H1 (cell line): ENCODE results near the gene DMGDH. TPM values are rescaled to one million over a fixed set of nuclear protein-coding genes. Genes with fewer than 3 reads are reported as not detected.

Experiments used
- CHD2 ChIP-seq: IDR thresholded peaks from 2 replicates; pipeline ENCODE4 v1.6.1; 2012; ENCODE audit warnings: low read length, improper control_type of control experiment
- RXRA ChIP-seq: IDR thresholded peaks from 2 replicates; pipeline ENCODE4 v1.6.1; 2011; ENCODE audit warnings: low read depth, mild to moderate bottlenecking, low read length, moderate library complexity; ENCODE audit not compliant: insufficient read depth
- SP2 ChIP-seq: IDR thresholded peaks from 2 replicates; pipeline ENCODE4 v1.6.1; 2012; ENCODE audit warnings: mild to moderate bottlenecking, low read length, inconsistent platforms
- polyA plus RNA-seq, 7 experiments: library from polyadenylated mRNA; depleted of rRNA in 3 of 7; stranded (reverse) in 5 of 7; unstranded in 2 of 7; fragments of >200 nt in 5 of 7; fragments of 200-250 nt in 2 of 7; gene quantifications; 1 replicate in 5 of 7; 2 replicates in 1 of 7; 4 replicates in 1 of 7; pipeline versions ENCODE4 v1.2.1 to v1.2.3, GENCODE V29; 2011 to 2013; ENCODE audit warnings: missing spikeins in 2 of 7, mixed read lengths in 2 of 7
- total RNA-seq: library from RNA; stranded (reverse); fragmentation: NEBNext Ultra II Directional; extraction: Animal tissue kit (Norgen Biotek cat#: 25700); gene quantifications from 2 replicates; pipeline ENCODE4 v1.2.1, GENCODE V29; 2021

The DMGDH gene
- total and polyA plus RNA-seq, 2 of the 8 experiments (the other 6 are each of a cell fraction or from before 2014, with no cell fraction given) = 0.15 TPM; not detected in 1

DNA sequence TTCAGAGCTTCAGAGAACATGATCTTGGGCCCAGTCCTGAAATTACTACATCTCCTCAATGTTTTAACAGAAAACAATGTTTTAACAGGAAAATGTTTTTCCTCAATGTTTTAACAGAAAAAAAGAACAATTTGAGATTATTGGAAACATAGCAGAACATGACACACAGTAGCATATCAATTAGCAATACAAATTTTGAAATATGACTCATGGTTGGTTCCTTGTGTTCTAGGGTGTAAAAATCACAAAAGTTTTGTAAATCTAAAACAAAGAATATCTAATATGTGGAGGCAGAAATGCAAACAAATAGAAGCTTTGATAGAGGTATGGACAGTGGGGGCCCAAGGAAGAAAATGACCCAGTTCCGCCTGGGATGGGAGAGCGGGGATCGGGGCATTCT, 61.6 kb downstream of the DMGDH start (continued):
- TF ChIP-seq SP2 = no peak
- no peak for TF ChIP-seq RXRA
- TF ChIP-seq CHD2 = no peak
- TF ChIP-seq, all 59 proteins: peak for 0
